WTC11 (cell line): ENCODE data around the gene RAPH1. TPM values are rescaled to one million over a fixed set of nuclear protein-coding genes. Genes with fewer than 3 reads are reported as not detected.
A peak's percentile ranks its signal among the peaks of the same experiment; 100 is the strongest.

ENCODE experiments used
- ATAC-seq: fragments of 200-7000 bp; cut with Tn5 transposase; 2 replicates; pipeline ENCODE4 v1.10.0; 2021; ENCODE audit warnings: mild to moderate bottlenecking, moderate library complexity
- CTCF ChIA-PET: fragments of 300-600 bp; sonication (Branson Sonifier 250); formaldehyde crosslinking; loops from one replicate; lab custom pipeline; 2021; ENCODE audit warnings: antibody characterized with exemption; lab: Charles Lee
- POLR2A ChIA-PET: fragments of 350-600 bp; sonication (Branson Sonifier 250); formaldehyde crosslinking; loops from one replicate; lab custom pipeline; 2021; ENCODE audit warnings: antibody characterized with exemption; lab: Charles Lee
- DNase-seq: peaks from one replicate; pipeline ENCODE4 v3.0.0; 2021; ENCODE audit warnings: low spot score
- H3K27ac Mint-ChIP-seq: 2 replicates; pipeline ENCODE4 v1.8.0; 2021; ENCODE audit warnings: mixed read lengths
- H3K27me3 Mint-ChIP-seq: 2 replicates; pipeline ENCODE4 v1.8.0; 2021; ENCODE audit warnings: low read depth, mild to moderate bottlenecking, moderate library complexity, mixed read lengths
- H3K36me3 Mint-ChIP-seq: 2 replicates; pipeline ENCODE4 v1.8.0; 2021; ENCODE audit warnings: mixed read lengths
- H3K4me1 Mint-ChIP-seq: 2 replicates; pipeline ENCODE4 v1.8.0; 2022; ENCODE audit warnings: mixed read lengths
- H3K4me3 Mint-ChIP-seq: 2 replicates; pipeline ENCODE4 v1.8.0; 2021; ENCODE audit warnings: mild to moderate bottlenecking, moderate library complexity, mixed read lengths
- H3K9me3 Mint-ChIP-seq: 2 replicates; pipeline ENCODE4 v1.8.0; 2021; ENCODE audit warnings: mixed read lengths
- ATF3 ChIP-seq: sonication (generic); formaldehyde crosslinking; conservative IDR thresholded peaks from 2 replicates; pipeline ENCODE4 v1.8.1; 2022; ENCODE audit warnings: mild to moderate bottlenecking, missing genetic modification reagents
- CTCF ChIP-seq: fragments of 200-600 bp; IDR thresholded peaks from 2 replicates; pipeline ENCODE4 v1.8.0; 2022; ENCODE audit warnings: antibody characterized with exemption
- ELF4 ChIP-seq: sonication (generic); formaldehyde crosslinking; IDR thresholded peaks from 2 replicates; pipeline ENCODE4 v1.8.1; 2022; ENCODE audit warnings: low read depth, mild to moderate bottlenecking, moderate library complexity, missing genetic modification reagents
- ERG ChIP-seq: fragments of 250-450 bp; sonication (Bioruptor Pico); IDR thresholded peaks from 2 replicates; pipeline ENCODE4 v1.8.0; 2021; ENCODE audit warnings: mild to moderate bottlenecking
- ETV6 ChIP-seq: sonication (generic); formaldehyde crosslinking; IDR thresholded peaks from 2 replicates; pipeline ENCODE4 v1.8.1; 2022; ENCODE audit warnings: mild to moderate bottlenecking, missing genetic modification reagents
- FOXP1 ChIP-seq: sonication (generic); formaldehyde crosslinking; IDR thresholded peaks from 2 replicates; pipeline ENCODE4 v1.8.0; 2022; ENCODE audit warnings: missing genetic modification reagents, mild to moderate bottlenecking, moderate library complexity, borderline replicate concordance
- GABPB1 ChIP-seq: sonication (generic); formaldehyde crosslinking; IDR thresholded peaks from 2 replicates; pipeline ENCODE4 v1.8.1; 2023; ENCODE audit warnings: mild to moderate bottlenecking, missing genetic modification reagents
- GRHL2 ChIP-seq: fragments of 250-450 bp; sonication (Bioruptor Pico); IDR thresholded peaks from 2 replicates; pipeline ENCODE4 v1.8.0; 2022; ENCODE audit warnings: mild to moderate bottlenecking, moderate library complexity; ENCODE audit not compliant: insufficient replicate concordance, severe bottlenecking
- JUN ChIP-seq: sonication (generic); formaldehyde crosslinking; IDR thresholded peaks from 2 replicates; pipeline ENCODE4 v1.8.0; 2023; ENCODE audit warnings: mild to moderate bottlenecking, missing genetic modification reagents
- MYBL2 ChIP-seq: sonication (generic); formaldehyde crosslinking; IDR thresholded peaks from 2 replicates; pipeline ENCODE4 v1.8.1; 2023; ENCODE audit warnings: mild to moderate bottlenecking, moderate library complexity, missing genetic modification reagents
- NR2C2 ChIP-seq: sonication (generic); formaldehyde crosslinking; IDR thresholded peaks from 2 replicates; pipeline ENCODE4 v1.8.0; 2022; ENCODE audit warnings: mild to moderate bottlenecking, missing genetic modification reagents
- PRRX2 ChIP-seq: fragments of 250-450 bp; sonication (Bioruptor Pico); IDR thresholded peaks from 2 replicates; pipeline ENCODE4 v1.8.0; 2021; ENCODE audit warnings: mild to moderate bottlenecking
- RORB ChIP-seq: fragments of 250-450 bp; sonication (Bioruptor Pico); IDR thresholded peaks from 2 replicates; pipeline ENCODE4 v1.9.0; 2021; ENCODE audit warnings: mild to moderate bottlenecking
- SMAD4 ChIP-seq: sonication (generic); formaldehyde crosslinking; IDR thresholded peaks from 2 replicates; pipeline ENCODE4 v1.8.0; 2022; ENCODE audit warnings: mild to moderate bottlenecking, missing genetic modification reagents
- STAT6 ChIP-seq: sonication (generic); formaldehyde crosslinking; conservative IDR thresholded peaks from 2 replicates; pipeline ENCODE4 v1.8.1; 2023; ENCODE audit warnings: mild to moderate bottlenecking, low read depth, missing genetic modification reagents, moderate library complexity
- TCF7 ChIP-seq: sonication (generic); formaldehyde crosslinking; IDR thresholded peaks from 2 replicates; pipeline ENCODE4 v1.8.0; 2022; ENCODE audit warnings: mild to moderate bottlenecking, low read depth, missing genetic modification reagents, moderate library complexity
- ZMAT4 ChIP-seq: fragments of 250-450 bp; sonication (Bioruptor Pico); IDR thresholded peaks from 2 replicates; pipeline ENCODE4 v1.9.0; 2021; ENCODE audit warnings: mild to moderate bottlenecking
- ZNF138 ChIP-seq: sonication (generic); formaldehyde crosslinking; conservative IDR thresholded peaks from 2 replicates; pipeline ENCODE4 v1.8.1; 2022; ENCODE audit warnings: mild to moderate bottlenecking, moderate library complexity, missing genetic modification reagents
- ZNF423 ChIP-seq: fragments of 250-450 bp; sonication (Bioruptor Pico); IDR thresholded peaks from 2 replicates; pipeline ENCODE4 v2.1.2; 2022; ENCODE audit warnings: mild to moderate bottlenecking, moderate library complexity
- total RNA-seq: library from RNA; stranded (reverse); gene quantifications from 3 replicates; pipeline ENCODE4 v1.2.3, GENCODE V29; 2021
- TF ChIP-seq, protein P1 (sequence below): fragments of 250-450 bp; sonication (Bioruptor Pico); conservative IDR thresholded peaks from 2 replicates; pipeline ENCODE4 v1.9.0; 2021; ENCODE audit warnings: mild to moderate bottlenecking
- TF ChIP-seq, protein P2 (sequence below): fragments of 250-450 bp; sonication (Bioruptor Pico); IDR thresholded peaks from 2 replicates; pipeline ENCODE4 v2.1.2; 2022; ENCODE audit warnings: mild to moderate bottlenecking, moderate library complexity
- TF ChIP-seq, protein P3 (sequence below): sonication (generic); formaldehyde crosslinking; IDR thresholded peaks from 2 replicates; pipeline ENCODE4 v1.8.0; 2023; ENCODE audit warnings: missing genetic modification reagents, mild to moderate bottlenecking, borderline replicate concordance
- TF ChIP-seq, protein P4 (sequence below): sonication (generic); formaldehyde crosslinking; IDR thresholded peaks from 2 replicates; pipeline ENCODE4 v1.8.0; 2023; ENCODE audit warnings: missing genetic modification reagents

RAPH1 gene
- total RNA-seq, 1 experiment from 2014 or later, result 24.6 TPM

- H3K36me3 Mint-ChIP-seq, result peaks cover 42% of the 10 kb centered on the region
- ATAC-seq (peak; percentile 99), DNase-seq (peak; percentile 66)
- peak overlapping the region; percentile 69 for H3K27ac Mint-ChIP-seq
- H3K4me1 Mint-ChIP-seq, result peaks cover 12% of the 10 kb centered on the region
- H3K4me3 Mint-ChIP-seq, result no peak overlapping the region
- ChIA-PET POLR2A (no interaction called here), CTCF (no interaction called here)
- H3K27me3 Mint-ChIP-seq, result no peaks in the 10 kb centered on the region
- H3K9me3 Mint-ChIP-seq, result peaks cover 6% of the 10 kb centered on the region
- TF ChIP-seq JUN (CRISPR knock-in tag), result no peak
- TF ChIP-seq, protein P1, sequence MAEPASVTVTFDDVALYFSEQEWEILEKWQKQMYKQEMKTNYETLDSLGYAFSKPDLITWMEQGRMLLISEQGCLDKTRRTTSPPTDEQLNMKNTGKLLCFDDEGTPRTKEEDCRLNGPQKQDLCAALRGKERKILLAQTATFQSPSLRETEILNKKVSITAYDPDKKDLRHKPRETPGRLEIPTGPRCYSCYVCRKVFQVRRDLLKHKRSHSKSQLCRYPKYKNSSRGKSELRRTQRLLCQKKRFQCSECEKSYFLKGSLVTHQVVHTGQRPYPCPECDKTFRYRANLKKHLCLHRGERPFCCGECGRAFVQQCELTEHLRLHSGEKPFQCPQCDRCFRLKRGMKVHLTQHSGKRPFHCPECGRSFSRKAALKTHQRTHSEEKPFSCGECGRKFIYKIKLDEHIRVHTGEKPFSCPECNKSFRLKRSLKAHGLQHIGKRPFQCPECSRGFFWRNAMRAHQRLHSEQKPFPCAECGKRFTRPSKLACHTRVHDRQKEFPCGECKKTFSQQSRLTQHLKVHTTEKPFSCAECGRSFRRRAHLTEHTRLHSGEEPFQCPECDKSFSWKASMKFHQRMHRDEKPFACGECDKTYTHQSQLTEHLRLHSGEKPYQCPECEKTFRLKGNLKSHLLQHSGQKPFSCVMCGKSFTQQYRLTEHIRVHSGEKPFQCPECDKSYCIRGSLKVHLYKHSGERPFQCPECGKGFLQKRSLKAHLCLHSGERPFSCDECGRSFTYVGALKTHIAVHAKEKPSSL (CRISPR knock-in tag), result no peak
- TF ChIP-seq, protein P2, sequence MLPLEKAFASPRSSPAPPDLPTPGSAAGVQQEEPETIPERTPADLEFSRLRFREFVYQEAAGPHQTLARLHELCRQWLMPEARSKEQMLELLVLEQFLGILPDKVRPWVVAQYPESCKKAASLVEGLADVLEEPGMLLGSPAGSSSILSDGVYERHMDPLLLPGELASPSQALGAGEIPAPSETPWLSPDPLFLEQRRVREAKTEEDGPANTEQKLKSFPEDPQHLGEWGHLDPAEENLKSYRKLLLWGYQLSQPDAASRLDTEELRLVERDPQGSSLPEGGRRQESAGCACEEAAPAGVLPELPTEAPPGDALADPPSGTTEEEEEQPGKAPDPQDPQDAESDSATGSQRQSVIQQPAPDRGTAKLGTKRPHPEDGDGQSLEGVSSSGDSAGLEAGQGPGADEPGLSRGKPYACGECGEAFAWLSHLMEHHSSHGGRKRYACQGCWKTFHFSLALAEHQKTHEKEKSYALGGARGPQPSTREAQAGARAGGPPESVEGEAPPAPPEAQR (CRISPR knock-in tag), result peak; percentile 84; the same call in 1 of the 2 replicates
- TF ChIP-seq GABPB1, result no peak
- TF ChIP-seq GRHL2 (CRISPR knock-in tag), result no peak
- TF ChIP-seq ELF4 (CRISPR knock-in tag), result no peak
- 0 out of 2 replicates have a peak, but pooled peaks have one; percentile 50 for TF ChIP-seq ERG (CRISPR knock-in tag)
- TF ChIP-seq ATF3 (CRISPR knock-in tag), result no peak
- TF ChIP-seq PRRX2 (CRISPR knock-in tag), result peak; percentile 16; the same call in 1 of the 2 replicates
- TF ChIP-seq RORB (CRISPR knock-in tag), result no peak
- TF ChIP-seq, protein P3, sequence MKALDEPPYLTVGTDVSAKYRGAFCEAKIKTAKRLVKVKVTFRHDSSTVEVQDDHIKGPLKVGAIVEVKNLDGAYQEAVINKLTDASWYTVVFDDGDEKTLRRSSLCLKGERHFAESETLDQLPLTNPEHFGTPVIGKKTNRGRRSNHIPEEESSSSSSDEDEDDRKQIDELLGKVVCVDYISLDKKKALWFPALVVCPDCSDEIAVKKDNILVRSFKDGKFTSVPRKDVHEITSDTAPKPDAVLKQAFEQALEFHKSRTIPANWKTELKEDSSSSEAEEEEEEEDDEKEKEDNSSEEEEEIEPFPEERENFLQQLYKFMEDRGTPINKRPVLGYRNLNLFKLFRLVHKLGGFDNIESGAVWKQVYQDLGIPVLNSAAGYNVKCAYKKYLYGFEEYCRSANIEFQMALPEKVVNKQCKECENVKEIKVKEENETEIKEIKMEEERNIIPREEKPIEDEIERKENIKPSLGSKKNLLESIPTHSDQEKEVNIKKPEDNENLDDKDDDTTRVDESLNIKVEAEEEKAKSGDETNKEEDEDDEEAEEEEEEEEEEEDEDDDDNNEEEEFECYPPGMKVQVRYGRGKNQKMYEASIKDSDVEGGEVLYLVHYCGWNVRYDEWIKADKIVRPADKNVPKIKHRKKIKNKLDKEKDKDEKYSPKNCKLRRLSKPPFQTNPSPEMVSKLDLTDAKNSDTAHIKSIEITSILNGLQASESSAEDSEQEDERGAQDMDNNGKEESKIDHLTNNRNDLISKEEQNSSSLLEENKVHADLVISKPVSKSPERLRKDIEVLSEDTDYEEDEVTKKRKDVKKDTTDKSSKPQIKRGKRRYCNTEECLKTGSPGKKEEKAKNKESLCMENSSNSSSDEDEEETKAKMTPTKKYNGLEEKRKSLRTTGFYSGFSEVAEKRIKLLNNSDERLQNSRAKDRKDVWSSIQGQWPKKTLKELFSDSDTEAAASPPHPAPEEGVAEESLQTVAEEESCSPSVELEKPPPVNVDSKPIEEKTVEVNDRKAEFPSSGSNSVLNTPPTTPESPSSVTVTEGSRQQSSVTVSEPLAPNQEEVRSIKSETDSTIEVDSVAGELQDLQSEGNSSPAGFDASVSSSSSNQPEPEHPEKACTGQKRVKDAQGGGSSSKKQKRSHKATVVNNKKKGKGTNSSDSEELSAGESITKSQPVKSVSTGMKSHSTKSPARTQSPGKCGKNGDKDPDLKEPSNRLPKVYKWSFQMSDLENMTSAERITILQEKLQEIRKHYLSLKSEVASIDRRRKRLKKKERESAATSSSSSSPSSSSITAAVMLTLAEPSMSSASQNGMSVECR (CRISPR knock-in tag), result no peak
- no peak for TF ChIP-seq ZMAT4 (CRISPR knock-in tag)
- TF ChIP-seq ZNF138 (CRISPR knock-in tag), result no peak
- TF ChIP-seq, protein P4, sequence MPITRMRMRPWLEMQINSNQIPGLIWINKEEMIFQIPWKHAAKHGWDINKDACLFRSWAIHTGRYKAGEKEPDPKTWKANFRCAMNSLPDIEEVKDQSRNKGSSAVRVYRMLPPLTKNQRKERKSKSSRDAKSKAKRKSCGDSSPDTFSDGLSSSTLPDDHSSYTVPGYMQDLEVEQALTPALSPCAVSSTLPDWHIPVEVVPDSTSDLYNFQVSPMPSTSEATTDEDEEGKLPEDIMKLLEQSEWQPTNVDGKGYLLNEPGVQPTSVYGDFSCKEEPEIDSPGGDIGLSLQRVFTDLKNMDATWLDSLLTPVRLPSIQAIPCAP (CRISPR knock-in tag), result no peak
- no peak for TF ChIP-seq NR2C2
- no peak for TF ChIP-seq TCF7 (CRISPR knock-in tag)
- no peak for TF ChIP-seq ETV6
- TF ChIP-seq STAT6, result no peak
- no peak for TF ChIP-seq MYBL2
- TF ChIP-seq FOXP1, result no peak
- peak; percentile 24; the same call in 1 of the 2 replicates for TF ChIP-seq ZNF423 (CRISPR knock-in tag)
- TF ChIP-seq CTCF, result 0 out of 2 replicates have a peak, but pooled peaks have one; percentile 16
- TF ChIP-seq SMAD4 (CRISPR knock-in tag), result no peak
Measured at GRCh38 chr2:203396667-203397066, 138.4 kb downstream of the RAPH1 start.
